GM20000 (cell line): Measurements from ENCODE around the gene FCRLB.

Experiments used
- DNase-seq: peaks from one replicate; pipeline ENCODE4 v3.0.0; 2012; ENCODE audit warnings: low spot score
- TF ChIP-seq, protein P1 (sequence below): IDR thresholded peaks from 2 replicates; pipeline ENCODE4 v1.5.1; 2012; ENCODE audit warnings: mild to moderate bottlenecking, control low read depth; ENCODE audit errors: extremely low read depth, missing control alignments

Gene FCRLB

DNA sequence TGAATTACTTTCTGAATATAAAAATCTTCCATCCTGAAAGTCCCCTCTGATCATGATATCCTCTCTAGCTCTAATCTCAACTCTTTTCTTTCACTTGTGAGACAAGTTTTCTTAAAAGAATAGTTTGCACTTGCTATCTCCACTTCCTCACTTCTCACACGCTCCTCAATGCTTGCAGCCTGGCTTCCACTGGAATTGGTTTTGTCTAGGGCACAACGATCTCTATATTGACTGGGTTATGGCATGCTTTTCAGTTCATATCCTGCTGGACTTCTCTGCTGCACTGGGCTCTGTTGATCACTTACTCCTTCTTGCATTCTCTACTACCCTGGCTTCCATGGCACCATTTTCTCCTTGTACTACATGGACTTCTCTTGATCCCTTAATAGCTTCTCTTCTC lies 13.8 kb upstream of the FCRLB start:
- no peak for DNase-seq
- TF ChIP-seq, protein P1, sequence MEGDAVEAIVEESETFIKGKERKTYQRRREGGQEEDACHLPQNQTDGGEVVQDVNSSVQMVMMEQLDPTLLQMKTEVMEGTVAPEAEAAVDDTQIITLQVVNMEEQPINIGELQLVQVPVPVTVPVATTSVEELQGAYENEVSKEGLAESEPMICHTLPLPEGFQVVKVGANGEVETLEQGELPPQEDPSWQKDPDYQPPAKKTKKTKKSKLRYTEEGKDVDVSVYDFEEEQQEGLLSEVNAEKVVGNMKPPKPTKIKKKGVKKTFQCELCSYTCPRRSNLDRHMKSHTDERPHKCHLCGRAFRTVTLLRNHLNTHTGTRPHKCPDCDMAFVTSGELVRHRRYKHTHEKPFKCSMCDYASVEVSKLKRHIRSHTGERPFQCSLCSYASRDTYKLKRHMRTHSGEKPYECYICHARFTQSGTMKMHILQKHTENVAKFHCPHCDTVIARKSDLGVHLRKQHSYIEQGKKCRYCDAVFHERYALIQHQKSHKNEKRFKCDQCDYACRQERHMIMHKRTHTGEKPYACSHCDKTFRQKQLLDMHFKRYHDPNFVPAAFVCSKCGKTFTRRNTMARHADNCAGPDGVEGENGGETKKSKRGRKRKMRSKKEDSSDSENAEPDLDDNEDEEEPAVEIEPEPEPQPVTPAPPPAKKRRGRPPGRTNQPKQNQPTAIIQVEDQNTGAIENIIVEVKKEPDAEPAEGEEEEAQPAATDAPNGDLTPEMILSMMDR, result no peak

DNA sequence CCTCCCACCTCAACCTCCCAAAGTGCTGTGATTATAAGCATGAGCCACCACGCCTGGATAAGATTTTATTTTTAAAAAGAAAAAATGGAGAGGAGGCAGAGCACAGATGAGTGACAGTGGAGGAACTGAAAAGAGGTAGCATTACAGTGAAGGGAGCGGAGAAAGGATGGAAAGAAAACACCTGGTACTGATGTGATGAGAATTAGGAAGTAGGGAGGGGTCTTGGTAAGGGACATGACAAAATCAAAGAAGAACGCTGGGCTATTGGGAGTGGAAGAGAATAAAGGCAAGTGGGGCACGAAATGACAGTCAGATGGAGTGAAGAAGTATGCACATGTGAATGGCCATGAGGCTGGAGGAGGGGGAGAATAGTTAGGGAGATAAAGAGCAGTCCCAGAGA lies 12.0 kb upstream of the FCRLB start:
- DNase-seq, result no peak
- TF ChIP-seq, protein P1, result no peak

DNA sequence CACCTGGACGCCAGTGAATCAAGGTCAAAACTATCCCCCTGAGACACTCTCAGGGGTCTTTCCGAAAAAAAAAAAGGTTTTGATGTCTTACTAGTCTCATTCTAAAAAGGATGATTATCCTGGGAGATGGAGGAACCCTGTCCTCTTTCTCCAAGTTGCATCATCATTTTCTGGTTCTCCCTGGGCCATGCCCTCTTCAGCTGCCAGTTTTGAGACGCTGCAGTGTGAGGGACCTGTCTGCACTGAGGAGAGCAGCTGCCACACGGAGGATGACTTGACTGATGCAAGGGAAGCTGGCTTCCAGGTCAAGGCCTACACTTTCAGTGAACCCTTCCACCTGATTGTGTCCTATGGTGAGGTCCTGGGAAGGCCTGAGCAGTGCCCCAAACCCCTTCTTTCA lies 10.8 kb upstream of the FCRLB start:
- DNase-seq, result no peak
- TF ChIP-seq, protein P1, result no peak

DNA sequence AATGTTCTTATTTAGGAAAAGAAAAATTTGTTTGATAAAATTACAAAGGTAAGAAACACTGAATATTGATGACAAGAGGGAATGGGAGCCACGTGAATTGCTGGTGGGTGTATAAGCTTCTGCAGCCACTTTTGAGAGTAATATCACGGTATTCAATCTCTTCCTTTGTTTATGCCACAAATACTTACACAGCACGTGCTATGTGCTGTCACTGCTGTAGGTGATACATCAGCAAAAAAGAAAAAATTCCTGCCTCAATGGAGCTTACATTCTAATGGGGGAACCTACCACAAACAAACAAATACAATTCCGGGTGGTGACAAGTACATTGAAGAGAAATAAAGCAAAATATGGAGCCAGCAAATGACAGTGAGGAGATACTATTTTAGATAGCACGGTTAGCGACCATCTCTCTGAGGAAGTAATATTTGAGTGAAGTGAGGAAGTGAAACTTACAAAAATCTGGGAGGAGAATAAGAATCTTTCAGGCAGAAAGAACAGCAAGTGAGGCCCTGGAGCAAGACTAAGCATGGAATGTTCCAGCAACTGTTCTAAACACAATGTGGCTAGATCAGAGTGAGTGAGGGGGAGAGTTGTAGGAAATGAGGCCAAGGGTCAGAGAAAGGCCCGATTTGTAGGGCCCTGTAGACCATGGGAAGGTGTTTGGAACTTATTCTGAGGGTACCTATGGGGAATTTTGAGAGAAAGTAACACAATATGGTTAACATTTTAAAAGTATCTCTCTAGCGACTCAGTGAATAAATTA lies 2.6 kb upstream of the FCRLB start:
- no peak for DNase-seq
- TF ChIP-seq, protein P1, result no peak

DNA sequence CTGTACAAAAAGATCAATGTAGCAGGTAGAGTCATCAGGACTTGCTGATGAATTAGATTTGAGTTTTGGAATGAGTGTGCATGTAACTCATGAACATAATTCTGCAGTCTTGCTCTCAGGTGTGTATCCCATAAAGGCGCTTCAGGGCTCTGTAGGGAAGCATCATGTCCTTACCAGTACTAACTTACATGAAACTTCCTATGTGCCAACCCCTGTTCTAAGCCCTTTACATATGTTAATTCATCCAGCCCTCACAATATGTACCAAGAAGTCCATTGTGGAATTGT lies 2.1 kb upstream of the FCRLB start:
- TF ChIP-seq, protein P1, result no peak

DNA sequence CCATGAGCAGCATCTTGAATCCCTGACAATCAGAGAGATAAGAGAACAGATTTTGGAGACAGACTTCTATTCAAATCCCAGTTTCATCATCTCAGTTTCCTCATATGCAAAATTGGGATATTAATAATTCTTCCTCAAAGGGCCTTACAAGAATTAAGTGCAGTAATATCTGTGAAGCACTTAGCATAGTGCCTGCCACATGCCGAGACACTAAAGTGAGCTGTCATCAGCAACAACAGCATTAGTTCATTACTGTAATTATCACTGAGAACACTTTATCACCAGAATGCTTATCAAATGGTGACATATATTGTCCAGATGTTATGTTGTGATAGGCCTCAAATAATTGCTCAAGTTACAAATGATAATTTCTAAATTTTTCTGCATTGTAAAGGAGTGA lies 922 bp upstream of the FCRLB start:
- DNase-seq, result no peak
- TF ChIP-seq, protein P1, result no peak

More for the DNA sequence above, 2.1 kb upstream of the FCRLB start:
- no peak for DNase-seq

DNA sequence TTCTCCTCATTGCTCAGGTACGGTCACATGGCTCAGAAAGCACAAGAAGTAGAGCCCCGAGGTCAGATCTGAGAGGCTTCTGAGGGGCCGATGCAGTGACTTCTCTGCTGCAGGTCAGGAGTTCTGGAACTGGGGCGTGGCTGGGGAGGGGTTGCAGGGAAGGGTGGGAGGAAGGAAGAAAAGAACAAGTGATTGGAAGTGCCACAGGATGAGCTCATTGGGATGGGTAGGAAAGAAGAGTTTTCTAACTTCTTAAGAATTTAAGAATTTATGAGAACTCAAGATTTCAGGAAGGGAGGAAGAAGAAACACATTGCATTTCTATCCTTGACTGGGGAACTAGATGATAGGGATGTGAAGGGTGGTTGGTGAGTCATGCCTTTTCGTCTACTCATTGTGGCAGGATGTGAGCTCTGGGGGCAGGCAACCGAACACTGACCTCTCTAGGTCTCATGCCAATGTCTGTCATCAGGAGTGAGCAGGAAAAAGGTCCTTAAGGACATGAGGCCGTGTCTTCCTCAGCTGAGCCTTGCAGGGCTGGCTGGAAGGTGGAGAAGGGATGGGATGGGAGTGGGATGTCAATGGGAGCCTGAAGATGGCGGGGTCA lies 497 bp downstream of the FCRLB start:
- DNase-seq, result no peak

More for the DNA sequence above, 497 bp downstream of the FCRLB start:
- TF ChIP-seq, protein P1, result no peak
